H1 (cell line): ENCODE measurements around the gene AGPAT4. TPM values are rescaled to one million over a fixed set of nuclear protein-coding genes. Genes with fewer than 3 reads are reported as not detected.

Source experiments
- ATF2 ChIP-seq: IDR thresholded peaks from 2 replicates; pipeline ENCODE4 v1.6.1; 2012; ENCODE audit warnings: low read length, inconsistent platforms
- BCL11A ChIP-seq, 2 experiments: IDR thresholded peaks; one replicate each; pipeline ENCODE4 v1.6.1; 2011; ENCODE audit warnings: low read depth in 2 of 2, low read length in 2 of 2, mild to moderate bottlenecking in 2 of 2
- CHD1 ChIP-seq: IDR thresholded peaks from 2 replicates; pipeline ENCODE4 v1.6.1; 2012; ENCODE audit warnings: low read depth, low read length, improper control_type of control experiment
- CHD7 ChIP-seq: fragments of 300-600 bp; sonication (generic); IDR thresholded peaks from 2 replicates; pipeline ENCODE4 v1.7.1; 2012; ENCODE audit warnings: low read length, moderate library complexity, mild to moderate bottlenecking, inconsistent platforms; ENCODE audit not compliant: insufficient replicate concordance
- CREB1 ChIP-seq: IDR thresholded peaks from 2 replicates; pipeline ENCODE4 v1.6.1; 2012; ENCODE audit warnings: inconsistent platforms
- CTBP2 ChIP-seq: IDR thresholded peaks from 2 replicates; pipeline ENCODE4 v1.7.0; 2011; ENCODE audit warnings: borderline replicate concordance, mild to moderate bottlenecking, moderate library complexity, mixed read lengths, low read length; ENCODE audit not compliant: insufficient read depth, insufficient read length
- GABPA ChIP-seq: IDR thresholded peaks from 2 replicates; pipeline ENCODE4 v1.6.1; 2011; ENCODE audit warnings: mild to moderate bottlenecking, low read length, moderate library complexity, borderline replicate concordance; ENCODE audit not compliant: insufficient read depth
- polyA plus RNA-seq, 7 experiments: library from polyadenylated mRNA; depleted of rRNA in 3 of 7; stranded (reverse) in 5 of 7; unstranded in 2 of 7; fragments of >200 nt in 5 of 7; fragments of 200-250 nt in 2 of 7; gene quantifications; 1 replicate in 5 of 7; 2 replicates in 1 of 7; 4 replicates in 1 of 7; pipeline versions ENCODE4 v1.2.1 to v1.2.3, GENCODE V29; 2011 to 2013; ENCODE audit warnings: missing spikeins in 2 of 7, mixed read lengths in 2 of 7
- total RNA-seq: library from RNA; stranded (reverse); fragmentation: NEBNext Ultra II Directional; extraction: Animal tissue kit (Norgen Biotek cat#: 25700); gene quantifications from 2 replicates; pipeline ENCODE4 v1.2.1, GENCODE V29; 2021

AGPAT4 gene
- total and polyA plus RNA-seq, 2 of the 8 experiments (the other 6 are each of a cell fraction or from before 2014, with no cell fraction given), result 13.5 to 23.8 TPM

DNA sequence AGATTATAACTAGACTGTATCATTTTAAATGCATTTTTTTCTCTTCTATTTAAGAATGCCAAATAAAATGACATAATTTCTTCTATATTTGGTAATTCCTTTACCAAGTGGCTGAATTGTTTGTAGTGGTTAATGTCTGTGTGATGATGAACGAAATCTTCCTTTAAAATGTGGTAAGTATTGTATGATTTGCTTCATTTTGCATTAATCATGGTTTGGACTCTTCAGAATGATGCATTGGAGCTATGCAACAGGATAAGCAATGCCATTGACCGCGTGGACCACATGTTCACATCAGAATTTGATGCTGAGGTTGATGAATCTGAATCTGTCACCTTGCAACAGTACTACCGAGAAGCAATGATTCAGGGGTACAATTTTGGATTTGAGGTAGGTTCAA, 182.7 kb downstream of the AGPAT4 start (continued):
- TF ChIP-seq CHD7, result no peak
- TF ChIP-seq ATF2, result no peak
- TF ChIP-seq GABPA, result no peak
- no peak for TF ChIP-seq BCL11A (IDR thresholded peaks at IDR 0.05; ENCODE audit: low read depth in 2 of 2, low read length in 2 of 2)
- no peak for TF ChIP-seq CTBP2
- TF ChIP-seq CHD1, result no peak
- no peak for TF ChIP-seq CREB1
